GM19455 (cell line): Measurements from ENCODE around the gene COL15A1.
"Not testable (repeated sequence)": the region's sequence is repeated elsewhere in the genome, so short reads cannot be mapped to it uniquely, and the experiment has no call there.

Experiments
- ATAC-seq: cut with Tn5 transposase; IDR thresholded peaks from one replicate; pipeline ENCODE4 v1.9.1; 2021; ENCODE audit not compliant: unreplicated experiment

The COL15A1 gene

GRCh38 chr9:99010393-99010792 is 66.7 kb downstream of the COL15A1 start:
- not testable (repeated sequence) for ATAC-seq

- ATAC-seq, result no peak
Measured at GRCh38 chr9:99011161-99011709, 67.5 kb downstream of the COL15A1 start.

GRCh38 chr9:99012957-99013512 is 69.3 kb downstream of the COL15A1 start:
- ATAC-seq, result no peak

GRCh38 chr9:99013550-99013949 is 69.8 kb downstream of the COL15A1 start:
- no peak for ATAC-seq

GRCh38 chr9:99015448-99015847 is 71.7 kb downstream of the COL15A1 start:
- no peak for ATAC-seq

- ATAC-seq, result no peak
Measured at GRCh38 chr9:99015890-99016289, 72.2 kb downstream of the COL15A1 start.

GRCh38 chr9:99016681-99017387 is 73.1 kb downstream of the COL15A1 start:
- no peak for ATAC-seq

- ATAC-seq, result no peak
Measured at GRCh38 chr9:99018653-99019052, 74.9 kb downstream of the COL15A1 start.

GRCh38 chr9:99019510-99020331 is 76.0 kb downstream of the COL15A1 start:
- ATAC-seq, result no peak

- ATAC-seq, result no peak
Measured at GRCh38 chr9:99020786-99021436, 77.2 kb downstream of the COL15A1 start.

- no peak for ATAC-seq
Measured at GRCh38 chr9:99021512-99021911, 77.8 kb downstream of the COL15A1 start.

GRCh38 chr9:99023231-99023630 is 79.5 kb downstream of the COL15A1 start:
- no peak for ATAC-seq

- no peak for ATAC-seq
Measured at GRCh38 chr9:99023831-99024230, 80.1 kb downstream of the COL15A1 start.

GRCh38 chr9:99024959-99025358 is 81.3 kb downstream of the COL15A1 start:
- ATAC-seq, result no peak

- ATAC-seq, result no peak
Measured at GRCh38 chr9:99025616-99026270, 82.0 kb downstream of the COL15A1 start.

- no peak for ATAC-seq
Measured at GRCh38 chr9:99026271-99026955, 82.7 kb downstream of the COL15A1 start.

GRCh38 chr9:99026956-99027298 is 83.2 kb downstream of the COL15A1 start:
- ATAC-seq, result no peak

GRCh38 chr9:99027443-99027842 is 83.7 kb downstream of the COL15A1 start:
- no peak for ATAC-seq

GRCh38 chr9:99029083-99029645 is 85.5 kb downstream of the COL15A1 start:
- ATAC-seq, result no peak

GRCh38 chr9:99030092-99030511 is 86.4 kb downstream of the COL15A1 start:
- ATAC-seq, result no peak
